NCI-H2107 treated with DMSO at 0.1 percent for 48 hours (cell line): ENCODE data around the gene HAGH.

Experiments used
- DNase-seq: peaks from one replicate; lab custom pipeline; 2025; ENCODE audit not compliant: unreplicated experiment; lab: John Stamatoyannopoulos, UW

The HAGH gene

DNA sequence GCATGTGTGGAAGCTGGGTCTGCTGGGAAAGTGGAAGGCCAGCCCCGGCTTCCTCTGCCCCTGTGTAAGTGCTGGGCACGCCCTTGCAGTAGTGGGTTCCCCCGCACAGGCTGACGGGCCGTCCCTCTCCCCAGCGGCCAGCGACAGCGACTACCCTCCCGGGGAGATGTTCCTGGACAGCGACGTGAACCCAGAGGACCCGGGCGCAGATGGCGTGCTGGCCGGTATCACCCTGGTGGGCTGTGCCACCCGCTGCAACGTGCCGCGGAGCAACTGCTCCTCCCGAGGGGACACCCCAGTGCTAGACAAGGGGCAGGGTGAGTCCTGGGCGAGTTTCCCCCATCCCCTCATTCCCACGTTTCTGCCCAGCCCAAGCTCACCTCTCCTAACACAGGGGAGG, 60.8 kb downstream of the HAGH start:
- no peak for DNase-seq

DNA sequence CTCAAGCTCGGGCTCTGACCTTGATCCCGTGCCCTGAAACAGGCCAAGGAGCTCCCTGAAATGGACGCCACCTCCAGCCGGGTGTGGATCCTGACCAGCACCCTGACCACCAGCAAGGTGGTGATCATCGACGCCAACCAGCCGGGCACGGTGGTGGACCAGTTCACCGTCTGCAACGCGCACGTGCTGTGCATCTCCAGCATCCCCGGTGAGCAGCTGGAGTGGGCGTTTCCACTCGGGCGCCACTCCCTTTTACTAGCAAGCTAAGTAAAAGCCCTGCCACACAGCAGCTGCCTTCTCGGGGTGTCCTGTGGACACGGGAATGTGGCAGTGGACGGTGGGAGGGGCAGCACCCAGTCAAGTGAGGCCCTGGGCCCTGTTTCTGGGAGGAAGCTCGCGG, 61.7 kb downstream of the HAGH start:
- no peak for DNase-seq

GRCh38 chr16:1763521-1764511, 62.8 kb downstream of the HAGH start:
- DNase-seq = no peak

DNA sequence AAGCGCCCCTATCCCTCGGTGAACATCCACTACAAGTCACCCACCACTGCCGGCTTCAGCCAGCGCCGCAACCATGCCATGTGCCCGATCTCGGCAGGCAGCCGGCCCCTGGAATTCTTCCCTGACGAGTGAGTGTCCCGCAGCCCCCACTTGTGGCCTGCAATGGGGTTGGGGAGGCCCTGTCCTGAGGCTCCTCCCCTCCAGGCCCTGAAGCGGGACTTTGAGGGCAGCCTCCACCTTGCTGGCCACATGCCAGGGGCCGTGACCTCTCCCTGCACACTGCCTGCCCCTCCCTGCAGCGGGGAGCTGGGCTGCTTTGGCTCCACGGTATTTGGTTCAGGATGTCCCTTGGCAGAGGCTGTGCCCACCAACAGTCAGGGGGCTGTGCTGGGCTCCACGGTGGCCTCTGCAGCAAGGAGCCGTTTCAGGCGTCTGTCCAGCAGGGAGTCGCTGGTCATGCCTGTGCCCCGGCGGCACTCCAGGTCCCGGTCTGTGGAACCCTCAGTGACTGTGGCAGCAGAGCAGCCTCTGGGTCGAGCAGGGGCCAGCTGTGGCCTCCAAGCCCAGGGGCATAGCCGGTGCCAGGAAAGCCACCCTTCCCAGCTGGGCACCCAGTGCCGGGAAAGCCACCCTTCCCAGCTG, 63.6 kb downstream of the HAGH start:
- no peak for DNase-seq

GRCh38 chr16:1762196-1762878, 64.3 kb downstream of the HAGH start:
- no peak for DNase-seq

GRCh38 chr16:1761751-1762150, 64.9 kb downstream of the HAGH start:
- DNase-seq = no peak

DNA sequence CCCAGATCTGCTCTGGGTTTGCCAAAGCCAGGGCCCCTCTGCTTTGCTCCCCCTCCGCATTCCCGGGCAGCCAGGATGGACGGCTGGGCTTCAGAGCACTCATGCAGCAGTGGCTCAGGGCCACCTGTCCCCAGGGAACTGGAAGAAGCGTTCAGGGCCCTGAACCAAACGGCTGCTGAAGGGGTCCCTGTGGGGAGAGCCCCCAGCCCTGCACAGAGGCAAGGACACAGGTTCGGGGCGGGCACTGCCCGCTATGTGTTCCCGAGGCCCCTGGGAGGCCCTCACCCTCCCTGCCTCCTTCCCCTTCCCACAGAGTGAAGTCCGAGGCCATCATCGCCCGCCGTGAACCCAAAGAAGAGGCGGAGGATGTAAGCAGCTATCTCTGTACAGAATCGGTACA, 65.7 kb downstream of the HAGH start:
- DNase-seq = no peak

- DNase-seq = no peak
These were observed 67.1 kb downstream of the HAGH start for GRCh38 chr16:1759511-1759910.

- no peak for DNase-seq
These were observed 67.7 kb downstream of the HAGH start for GRCh38 chr16:1758923-1759322.

- no peak for DNase-seq
These were observed 68.7 kb downstream of the HAGH start for GRCh38 chr16:1757714-1758461.
